Duodenal mucosa (tissue), 2 donors: ENCODE data around the gene CAPZB.

Experiments used
- H3K27ac ChIP-seq: one replicate; pipeline ENCODE4 v1.7.0; 2013; ENCODE audit warnings: low read depth, low read length
- H3K27me3 ChIP-seq, 2 donors: one replicate each; pipeline ENCODE4 v1.7.0; 2013; ENCODE audit warnings: low read length in 2 of 2, control low read depth in 1 of 2; ENCODE audit not compliant: insufficient read depth in 2 of 2, control insufficient read depth in 1 of 2
- H3K36me3 ChIP-seq, 2 donors: one replicate each; pipeline ENCODE4 v1.7.0; 2013; ENCODE audit warnings: low read length in 2 of 2, control low read depth in 1 of 2; ENCODE audit not compliant: insufficient read depth in 2 of 2, control insufficient read depth in 1 of 2
- H3K4me1 ChIP-seq, 2 donors: one replicate each; pipeline ENCODE4 v1.7.0; 2013; ENCODE audit warnings: low read length in 2 of 2, control low read depth in 1 of 2; ENCODE audit not compliant: insufficient read depth in 2 of 2, control insufficient read depth in 1 of 2
- H3K4me3 ChIP-seq, 2 donors: one replicate each; pipeline ENCODE4 v1.7.0; 2013; ENCODE audit warnings: low read length in 2 of 2, low read depth in 1 of 2
- H3K9ac ChIP-seq, 2 donors: one replicate each; pipeline ENCODE4 v1.7.0; 2013; ENCODE audit warnings: low read length in 2 of 2, low read depth in 1 of 2
- H3K9me3 ChIP-seq, 2 donors: one replicate each; pipeline ENCODE4 v1.7.0; 2013; ENCODE audit warnings: low read length in 2 of 2, control low read depth in 1 of 2; ENCODE audit not compliant: control insufficient read depth in 1 of 2

Gene CAPZB

DNA sequence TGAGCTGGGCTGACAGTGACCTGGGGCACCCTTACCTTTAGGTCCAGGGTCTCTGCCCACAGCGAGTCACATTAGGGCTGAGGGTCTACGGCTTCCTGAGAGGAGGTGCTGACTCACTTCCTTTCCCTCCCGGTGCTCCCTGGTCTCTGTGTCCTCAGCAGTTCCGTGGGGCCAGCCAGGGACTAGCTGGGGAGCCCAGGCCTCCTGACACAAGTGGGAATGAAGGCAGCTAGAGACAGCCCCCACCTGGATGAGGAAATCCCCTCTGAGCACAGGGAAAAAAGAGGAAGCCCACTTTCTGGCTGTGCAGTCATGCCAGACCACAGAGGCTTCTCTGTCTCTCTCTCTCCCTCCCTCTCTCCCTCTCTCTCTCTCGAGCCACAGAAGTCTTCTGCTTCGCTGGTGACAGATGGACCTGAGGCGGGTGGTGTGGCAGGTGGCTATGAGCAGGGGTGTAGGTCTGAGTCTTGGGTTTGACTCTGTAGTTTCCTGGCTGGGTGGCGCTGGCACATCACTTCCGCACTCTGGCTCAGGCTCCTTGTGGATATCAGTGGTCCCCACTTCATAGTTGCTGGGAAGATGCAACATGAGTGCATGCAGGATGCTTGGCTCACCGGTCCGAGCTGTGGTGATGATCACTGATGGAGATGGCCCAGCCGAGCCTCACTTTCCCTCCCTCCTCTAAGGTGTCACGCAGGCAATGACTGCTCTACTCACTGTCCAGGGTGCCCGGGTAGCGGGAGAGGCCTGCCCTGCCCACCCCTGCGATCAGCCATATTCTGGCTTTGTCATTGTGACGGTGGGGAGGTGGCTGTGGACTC is 169.8 kb downstream of the CAPZB start:
- no peaks in the 10 kb centered on the region for H3K9me3 ChIP-seq
- H3K36me3 ChIP-seq: peaks cover 0 to 16% of the 10 kb centered on the region in 2 donors
- H3K27ac ChIP-seq: no peak overlapping the region
- H3K27me3 ChIP-seq: no peaks in the 10 kb centered on the region
- no peak overlapping the region for H3K4me3 ChIP-seq
- H3K4me1 ChIP-seq: peaks cover 20 to 35% of the 10 kb centered on the region in 2 donors
- H3K9ac ChIP-seq: no peak overlapping the region

DNA sequence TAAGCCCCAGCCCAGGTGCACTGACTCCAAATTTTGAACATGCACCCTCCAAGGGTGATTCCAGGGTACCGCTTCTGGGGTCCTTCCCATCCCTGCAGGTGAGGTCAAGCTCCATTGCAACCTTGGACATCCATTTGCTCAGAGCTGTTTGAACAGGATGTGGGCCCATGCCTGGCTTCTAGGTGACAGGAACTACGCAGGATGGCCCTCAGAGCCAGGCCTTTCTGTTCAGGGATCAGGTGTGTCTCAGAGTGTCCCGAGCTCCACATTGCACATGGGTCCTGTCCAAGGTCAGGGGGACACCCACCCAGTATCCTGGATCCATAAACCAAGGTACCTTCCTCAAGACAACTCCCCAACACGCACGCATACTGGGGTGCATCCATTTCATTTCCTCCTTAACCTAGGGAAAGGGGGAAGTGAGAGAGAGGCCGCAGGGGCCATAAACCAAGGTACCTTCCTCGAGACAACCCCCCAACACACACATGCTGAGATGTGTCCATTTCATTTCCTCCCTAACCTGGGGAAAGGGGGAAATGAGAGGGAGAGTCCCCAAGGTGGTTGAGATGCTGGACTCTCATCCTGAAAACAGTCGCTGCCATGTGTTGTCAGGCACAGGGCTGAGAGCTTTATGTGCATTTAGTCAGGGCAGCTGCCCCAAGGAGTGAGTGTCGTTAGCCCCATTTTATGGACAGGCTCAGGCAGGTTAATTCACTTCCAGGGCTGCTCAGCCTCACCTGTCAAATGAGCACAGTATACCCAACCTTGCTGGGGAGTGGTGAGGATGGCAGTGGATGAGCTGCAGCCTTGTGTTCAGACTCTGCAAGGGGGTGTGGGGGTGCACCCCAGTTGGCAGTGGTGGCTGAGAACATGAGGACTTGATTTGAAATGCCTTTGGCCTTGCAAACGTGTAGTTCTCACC is 171.1 kb downstream of the CAPZB start:
- H3K4me1 ChIP-seq: peaks cover 21 to 39% of the 10 kb centered on the region in 2 donors
- H3K4me3 ChIP-seq: no peak overlapping the region
- H3K36me3 ChIP-seq: peaks cover 0 to 14% of the 10 kb centered on the region in 2 donors
- no peaks in the 10 kb centered on the region for H3K27me3 ChIP-seq
- no peak overlapping the region for H3K9ac ChIP-seq
- H3K9me3 ChIP-seq: no peaks in the 10 kb centered on the region
- H3K27ac ChIP-seq: no peak overlapping the region

DNA sequence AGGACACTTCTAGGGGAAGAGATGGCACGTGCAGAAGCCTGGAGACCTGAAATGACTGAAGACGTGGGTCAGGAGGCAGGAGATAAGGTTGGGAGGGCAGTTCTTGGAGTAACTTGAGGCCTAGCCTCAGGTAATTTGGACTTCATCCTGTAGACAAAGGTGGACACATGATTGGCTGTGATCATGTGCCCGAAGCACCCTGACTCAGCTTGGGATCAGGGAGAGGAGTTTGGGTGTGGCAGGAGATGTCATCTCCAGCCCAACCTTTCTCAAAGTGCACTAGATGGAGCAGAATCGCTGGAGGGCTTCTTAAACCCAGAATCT is 171.7 kb downstream of the CAPZB start:
- Histone ChIP-seq H3K9ac (no peak overlapping the region), H3K9me3 (no peaks in the 10 kb centered on the region), H3K4me1 (peaks cover 24 to 46% of the 10 kb centered on the region in 2 donors), H3K4me3 (peak overlapping the region in 1 of 2 donors; percentile 81), H3K27me3 (no peaks in the 10 kb centered on the region), H3K36me3 (peaks cover 0 to 9% of the 10 kb centered on the region in 2 donors), H3K27ac (no peak overlapping the region)

DNA sequence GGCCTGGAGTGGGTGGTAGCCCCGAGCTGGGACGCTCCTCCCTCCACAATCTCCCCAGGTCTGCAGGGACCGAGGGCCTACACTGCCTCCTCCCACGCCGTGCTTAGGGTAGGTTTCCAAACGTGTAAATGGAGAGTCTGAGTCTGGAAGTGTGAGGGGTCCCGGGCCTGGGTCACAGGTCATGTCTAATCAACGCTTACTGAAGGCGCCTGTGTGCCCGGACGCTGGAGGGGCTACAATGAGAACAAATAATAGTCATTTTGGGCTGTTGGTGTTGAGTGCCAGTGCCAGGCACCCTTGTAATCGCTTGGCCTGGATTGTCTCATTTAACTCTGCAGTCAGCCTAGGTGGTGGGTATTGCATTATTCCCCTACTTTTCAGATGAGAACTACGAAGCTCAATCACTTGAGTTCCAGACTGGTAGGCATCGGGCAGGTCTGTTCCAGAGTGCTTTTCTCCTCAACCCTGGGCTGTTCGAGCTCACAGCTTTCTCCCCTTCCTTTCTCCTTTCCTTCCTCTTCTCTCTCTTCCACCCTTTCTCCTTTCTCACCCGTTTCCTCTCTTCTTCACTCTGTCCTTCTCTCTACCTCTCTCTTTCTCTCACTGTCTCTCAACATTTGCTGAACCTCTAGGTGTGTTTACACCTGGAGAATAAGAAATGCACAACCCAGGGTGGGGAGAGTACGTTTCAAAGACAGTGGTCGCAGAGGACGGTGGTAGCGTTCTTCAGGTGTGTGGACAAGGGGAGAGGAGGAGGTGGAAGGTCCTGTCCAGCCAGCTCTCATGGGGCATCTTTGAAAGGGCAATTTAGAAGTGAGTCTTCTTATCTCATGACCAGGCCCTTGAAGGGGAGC is 172.3 kb downstream of the CAPZB start:
- peak overlapping the region; percentile 73 to 81 for H3K4me3 ChIP-seq
- no peaks in the 10 kb centered on the region for H3K27me3 ChIP-seq
- peaks cover 0 to 10% of the 10 kb centered on the region in 2 donors for H3K36me3 ChIP-seq
- peak overlapping the region; percentile 62 to 79 for H3K9ac ChIP-seq
- H3K9me3 ChIP-seq: no peaks in the 10 kb centered on the region
- H3K27ac ChIP-seq: no peak overlapping the region
- H3K4me1 ChIP-seq: peaks cover 29 to 52% of the 10 kb centered on the region in 2 donors

DNA sequence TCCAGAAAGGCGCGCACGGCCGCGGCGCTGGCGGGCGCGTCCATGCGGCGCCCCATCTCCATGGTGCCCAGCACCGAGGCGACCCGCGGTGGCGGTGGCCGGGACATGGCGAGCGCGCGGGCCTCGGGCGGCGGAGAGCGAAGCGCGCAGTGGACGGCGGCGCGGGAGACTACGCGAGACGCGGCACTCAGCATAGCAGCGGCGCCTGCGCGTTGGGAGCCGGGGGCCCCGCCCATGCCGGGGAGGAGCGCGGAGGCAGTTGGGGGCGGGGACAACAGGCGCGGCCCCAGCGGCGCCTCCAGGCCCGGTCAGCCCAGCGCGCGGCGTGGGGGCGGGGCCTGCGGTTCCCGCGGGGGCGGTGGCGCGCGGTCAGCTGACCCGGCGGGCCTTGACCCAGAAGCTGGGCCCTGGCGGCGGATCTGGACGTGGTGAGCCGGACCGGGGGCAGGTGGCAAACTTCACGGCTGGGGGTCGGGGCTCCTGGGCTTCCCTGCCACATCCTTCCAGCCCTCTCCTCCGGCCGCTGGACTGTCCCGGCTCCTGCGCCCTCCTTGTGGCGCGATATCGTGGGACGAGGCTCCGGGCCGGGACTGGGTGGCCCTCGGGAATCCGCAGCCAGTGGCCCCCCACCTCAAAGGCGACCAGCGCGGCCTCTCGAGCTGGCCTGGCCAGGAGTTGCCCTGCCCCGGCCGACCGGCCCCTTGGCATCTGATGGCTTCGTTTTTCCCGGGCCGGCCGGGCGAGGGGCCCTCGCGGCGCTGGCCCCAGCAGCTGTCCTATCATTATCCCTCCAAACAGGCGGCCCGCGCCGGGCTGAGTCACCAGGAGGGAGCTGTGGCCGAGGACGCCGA is 173.2 kb downstream of the CAPZB start, which contains the start of the genes AKR7A2 and SLC66A1:
AKR7A2 (minus strand) TSS at position 214 of the 851 bp plus-strand sequence; CDS start at position 194, 20 bp downstream.
SLC66A1 (plus strand) TSS at position 396 of the 851 bp plus-strand sequence. CDS start 5,352 bp downstream, outside the sequence.
- Histone ChIP-seq H3K36me3 (peaks cover 0 to 14% of the 10 kb centered on the region in 2 donors), H3K9ac (peak within 1 kb of the TSS; percentile 79), H3K4me1 (peaks cover 37 to 60% of the 10 kb centered on the region in 2 donors), H3K4me3 (peak within 1 kb of the TSS; percentile 83 to 89), H3K27ac (peak within 1 kb of the TSS; percentile 17), H3K9me3 (no peaks in the 10 kb centered on the region), H3K27me3 (no peaks in the 10 kb centered on the region)

DNA sequence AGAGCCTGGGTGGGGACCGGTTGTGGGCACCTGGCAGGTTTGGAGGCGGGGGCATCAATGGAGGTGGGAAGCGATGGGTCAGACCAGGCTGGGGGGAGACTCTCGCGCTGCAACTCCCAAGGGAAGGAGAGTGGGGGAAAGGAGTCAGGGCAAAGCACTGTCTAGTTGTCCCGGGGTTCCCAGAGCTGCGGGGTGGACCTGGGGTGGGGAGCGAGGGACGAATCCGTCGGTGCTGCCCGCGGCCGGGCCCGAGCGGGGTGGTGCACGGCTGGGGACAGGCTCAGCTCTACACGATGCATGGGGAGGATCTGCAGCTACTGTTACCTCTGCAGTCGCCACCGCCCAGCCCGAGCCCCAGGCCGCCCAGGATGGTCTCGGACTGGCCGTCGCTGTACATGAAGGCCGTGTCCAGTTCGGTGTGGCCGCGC is 173.8 kb downstream of the CAPZB start:
- Histone ChIP-seq H3K4me3 (peak overlapping the region; percentile 83 to 89), H3K4me1 (peaks cover 37 to 61% of the 10 kb centered on the region in 2 donors), H3K27me3 (no peaks in the 10 kb centered on the region), H3K9ac (peak overlapping the region; percentile 65 to 79), H3K36me3 (peaks cover 0 to 19% of the 10 kb centered on the region in 2 donors), H3K27ac (peak overlapping the region; percentile 17), H3K9me3 (no peaks in the 10 kb centered on the region)

DNA sequence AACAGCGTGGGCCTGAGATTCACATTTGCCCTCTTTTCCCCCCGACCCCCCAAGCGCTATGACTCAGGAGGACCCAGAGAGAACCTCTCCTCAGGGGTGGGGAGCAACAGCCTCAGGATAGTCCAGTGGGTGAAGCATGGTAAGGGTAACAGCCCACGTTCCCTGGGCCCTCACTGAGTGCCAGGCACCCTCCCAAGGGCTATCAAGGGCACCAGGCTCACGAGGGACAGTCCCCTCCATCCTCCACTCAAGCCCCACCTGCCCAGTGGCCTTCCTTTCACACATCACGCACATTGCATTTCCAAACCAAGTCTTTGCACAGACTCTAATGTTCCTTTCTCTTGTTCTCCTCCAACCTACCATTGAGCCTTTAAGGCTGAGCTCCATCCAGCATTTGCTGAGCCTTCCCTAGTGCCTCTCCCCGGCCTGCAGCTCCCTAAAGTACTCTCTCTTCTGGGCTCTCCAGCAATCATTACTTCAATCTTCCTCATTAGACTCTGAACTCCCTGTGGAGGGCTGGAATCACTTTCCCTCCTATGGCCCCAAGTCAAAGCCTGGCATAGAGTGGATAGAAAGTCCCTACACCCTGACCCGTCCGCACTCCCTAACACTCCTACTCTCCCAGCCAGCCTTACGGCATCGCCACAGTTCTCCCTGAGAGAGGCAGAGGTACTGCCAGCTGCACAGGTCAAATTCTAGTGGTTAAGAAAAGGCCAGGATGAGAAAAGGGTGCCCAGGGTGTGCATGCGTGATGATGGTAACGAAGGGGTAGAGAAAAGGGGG is 174.4 kb downstream of the CAPZB start:
- peaks cover 3 to 25% of the 10 kb centered on the region in 2 donors for H3K36me3 ChIP-seq
- H3K27me3 ChIP-seq: no peaks in the 10 kb centered on the region
- no peaks in the 10 kb centered on the region for H3K9me3 ChIP-seq
- H3K4me3 ChIP-seq: peak overlapping the region; percentile 83 to 89
- peaks cover 37 to 57% of the 10 kb centered on the region in 2 donors for H3K4me1 ChIP-seq
- H3K27ac ChIP-seq: no peak overlapping the region
- peak overlapping the region; percentile 65 to 79 for H3K9ac ChIP-seq

DNA sequence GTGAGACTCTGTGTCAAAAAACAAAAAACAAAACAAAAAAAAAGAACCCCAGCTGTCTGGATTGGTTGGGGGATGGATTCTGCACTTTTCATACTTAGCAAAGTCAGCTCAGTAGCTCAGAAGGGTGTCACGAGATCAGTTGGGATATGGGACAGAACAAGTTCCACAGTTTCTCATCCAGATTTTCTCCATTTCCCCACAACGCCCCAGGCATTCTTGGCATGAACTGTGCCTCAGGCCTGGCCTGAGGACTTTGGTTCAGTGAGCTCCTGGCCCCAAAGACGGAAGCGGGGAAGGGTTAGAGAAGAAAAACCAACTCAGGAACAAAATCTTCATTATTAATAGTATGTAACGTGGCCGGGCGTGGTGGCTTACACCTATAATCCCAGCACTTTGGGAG is 175.3 kb downstream of the CAPZB start:
- Histone ChIP-seq H3K27me3 (no peaks in the 10 kb centered on the region), H3K36me3 (peaks cover 11 to 33% of the 10 kb centered on the region in 2 donors), H3K9me3 (no peaks in the 10 kb centered on the region), H3K9ac (no peak overlapping the region), H3K4me3 (no peak overlapping the region), H3K27ac (no peak overlapping the region), H3K4me1 (peaks cover 37 to 51% of the 10 kb centered on the region in 2 donors)
